Fibroblast of villous mesenchyme (primary cell): ENCODE results near the gene NCKAP5. TPM values are rescaled to one million over a fixed set of nuclear protein-coding genes. Genes with fewer than 3 reads are reported as not detected.

Experiments used
- DNase-seq: peaks from one replicate; pipeline ENCODE4 v3.0.0-alpha.2; 2010; ENCODE audit warnings: low read depth
- H3K4me3 ChIP-seq: 2 replicates; pipeline ENCODE4 v1.5.1; 2011; ENCODE audit warnings: low read depth, mild to moderate bottlenecking, low read length
- CTCF ChIP-seq: IDR thresholded peaks from 2 replicates; pipeline ENCODE4 v1.5.1; 2012; ENCODE audit warnings: low read depth, mild to moderate bottlenecking, low read length; ENCODE audit not compliant: insufficient read depth
- total RNA-seq: library from RNA; depleted of rRNA; stranded (reverse); fragments of >200 nt; gene quantifications from 2 replicates; pipeline ENCODE4 v1.2.3, GENCODE V29; 2012

The NCKAP5 gene
- total RNA-seq, 1 donor, result 47.9 TPM

GRCh38 chr2:133338224-133338623, 230.0 kb downstream of the NCKAP5 start:
- TF ChIP-seq CTCF, result no peak
- no peak for DNase-seq
- no peak overlapping the region for H3K4me3 ChIP-seq

- TF ChIP-seq CTCF, result no peak
- DNase-seq, result no peak
Observed at GRCh38 chr2:133334923-133335322, 233.3 kb downstream of the NCKAP5 start.

GRCh38 chr2:133333181-133333580, 235.1 kb downstream of the NCKAP5 start:
- H3K4me3 ChIP-seq, result no peak overlapping the region
- TF ChIP-seq CTCF, result no peak
- DNase-seq, result no peak

More at GRCh38 chr2:133334923-133335322, 233.3 kb downstream of the NCKAP5 start:
- no peak overlapping the region for H3K4me3 ChIP-seq

- no peak for TF ChIP-seq CTCF
- no peak for DNase-seq
- no peak overlapping the region for H3K4me3 ChIP-seq
Observed at GRCh38 chr2:133331436-133331835, 236.8 kb downstream of the NCKAP5 start.

- no peak overlapping the region for H3K4me3 ChIP-seq
- no peak for TF ChIP-seq CTCF
- peak; percentile 69 for DNase-seq
Observed at GRCh38 chr2:133326652-133327397, 241.4 kb downstream of the NCKAP5 start.

- H3K4me3 ChIP-seq, result no peak overlapping the region
- TF ChIP-seq CTCF, result no peak
- DNase-seq, result peak; percentile 74
Observed at GRCh38 chr2:133324150-133324561, 244.1 kb downstream of the NCKAP5 start.

GRCh38 chr2:133322909-133323308, 245.4 kb downstream of the NCKAP5 start:
- no peak for DNase-seq
- no peak for TF ChIP-seq CTCF
- no peak overlapping the region for H3K4me3 ChIP-seq
